WI38 (cell line): ENCODE results near the gene ARMC5.

Experiments used
- H3K4me3 ChIP-seq: 2 replicates; pipeline ENCODE4 v1.5.1; 2011; ENCODE audit warnings: low read depth, mild to moderate bottlenecking, control low read depth, low read length
- TF ChIP-seq, protein P1 (sequence below): IDR thresholded peaks from 2 replicates; pipeline ENCODE4 v1.5.1; 2012; ENCODE audit warnings: low read depth, mild to moderate bottlenecking, control low read depth, low read length

The ARMC5 gene

GRCh38 chr16:31465788-31466370, 6.6 kb downstream of the ARMC5 start:
- TF ChIP-seq, protein P1, sequence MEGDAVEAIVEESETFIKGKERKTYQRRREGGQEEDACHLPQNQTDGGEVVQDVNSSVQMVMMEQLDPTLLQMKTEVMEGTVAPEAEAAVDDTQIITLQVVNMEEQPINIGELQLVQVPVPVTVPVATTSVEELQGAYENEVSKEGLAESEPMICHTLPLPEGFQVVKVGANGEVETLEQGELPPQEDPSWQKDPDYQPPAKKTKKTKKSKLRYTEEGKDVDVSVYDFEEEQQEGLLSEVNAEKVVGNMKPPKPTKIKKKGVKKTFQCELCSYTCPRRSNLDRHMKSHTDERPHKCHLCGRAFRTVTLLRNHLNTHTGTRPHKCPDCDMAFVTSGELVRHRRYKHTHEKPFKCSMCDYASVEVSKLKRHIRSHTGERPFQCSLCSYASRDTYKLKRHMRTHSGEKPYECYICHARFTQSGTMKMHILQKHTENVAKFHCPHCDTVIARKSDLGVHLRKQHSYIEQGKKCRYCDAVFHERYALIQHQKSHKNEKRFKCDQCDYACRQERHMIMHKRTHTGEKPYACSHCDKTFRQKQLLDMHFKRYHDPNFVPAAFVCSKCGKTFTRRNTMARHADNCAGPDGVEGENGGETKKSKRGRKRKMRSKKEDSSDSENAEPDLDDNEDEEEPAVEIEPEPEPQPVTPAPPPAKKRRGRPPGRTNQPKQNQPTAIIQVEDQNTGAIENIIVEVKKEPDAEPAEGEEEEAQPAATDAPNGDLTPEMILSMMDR, result no peak
- H3K4me3 ChIP-seq, result no peak overlapping the region

DNA sequence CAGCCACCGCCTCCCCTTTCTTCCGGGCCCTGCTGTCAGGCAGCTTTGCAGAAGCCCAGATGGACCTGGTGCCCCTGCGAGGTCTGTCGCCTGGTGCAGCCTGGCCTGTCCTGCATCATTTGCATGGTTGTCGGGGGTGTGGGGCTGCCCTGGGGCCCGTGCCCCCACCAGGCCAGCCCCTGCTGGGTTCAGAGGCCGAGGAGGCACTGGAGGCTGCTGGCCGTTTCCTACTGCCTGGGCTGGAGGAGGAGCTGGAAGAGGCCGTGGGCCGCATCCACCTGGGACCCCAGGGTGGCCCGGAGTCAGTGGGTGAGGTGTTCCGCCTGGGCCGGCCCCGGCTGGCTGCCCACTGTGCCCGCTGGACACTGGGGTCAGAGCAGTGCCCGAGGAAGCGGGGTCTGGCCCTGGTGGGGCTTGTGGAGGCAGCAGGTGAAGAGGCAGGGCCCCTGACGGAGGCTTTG, 7.1 kb downstream of the ARMC5 start:
- TF ChIP-seq, protein P1, result no peak
- no peak overlapping the region for H3K4me3 ChIP-seq

DNA sequence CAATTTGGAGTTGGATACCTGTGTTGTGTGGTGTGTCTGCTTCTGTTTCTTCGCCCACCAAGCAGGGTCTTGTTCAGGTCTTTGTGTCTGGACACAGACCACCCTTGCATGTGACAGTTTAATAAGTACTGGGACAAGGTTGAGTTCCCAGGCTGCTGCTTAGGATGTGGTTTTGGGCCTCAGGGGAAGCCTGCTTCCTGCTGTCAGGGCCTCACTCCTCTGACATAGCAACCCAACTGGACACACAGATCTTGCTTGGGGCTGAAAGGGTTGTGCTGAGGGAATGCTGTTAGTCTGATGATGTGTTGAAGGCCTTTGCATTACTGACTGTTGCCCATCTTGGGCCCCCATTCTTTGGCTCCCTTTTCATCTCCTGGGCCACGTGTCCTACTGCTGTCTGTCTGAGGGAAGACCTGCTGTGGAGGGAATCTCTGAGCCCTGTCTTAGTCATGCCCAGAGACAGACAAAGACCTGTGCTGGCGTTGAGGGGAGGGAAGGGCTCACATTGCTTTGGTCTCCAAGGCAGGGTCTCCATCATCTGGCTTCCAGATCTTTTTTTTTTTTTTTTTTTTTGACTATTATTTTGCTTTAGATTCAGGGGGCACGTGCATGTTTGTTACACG, 8.0 kb downstream of the ARMC5 start:
- TF ChIP-seq, protein P1, result no peak
- no peak overlapping the region for H3K4me3 ChIP-seq

DNA sequence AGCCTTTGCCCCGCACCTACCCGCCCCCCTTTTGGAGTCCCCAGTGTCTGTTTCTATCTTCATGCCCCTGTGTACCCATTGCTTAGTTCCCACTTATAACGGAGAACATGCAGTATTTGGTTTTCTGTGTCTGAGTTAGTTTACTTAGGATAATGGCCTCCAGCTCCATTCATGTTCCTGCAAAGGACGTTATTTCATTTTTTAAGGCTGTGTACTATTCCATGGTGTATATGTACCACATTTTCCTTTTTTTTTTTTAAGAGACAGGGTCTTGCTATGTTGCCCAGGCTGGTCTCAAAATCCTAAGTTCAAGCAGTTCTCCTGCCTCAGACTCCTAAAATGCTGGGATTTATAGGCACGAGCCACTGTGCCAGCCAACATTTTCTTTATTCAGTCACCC, 8.6 kb downstream of the ARMC5 start:
- TF ChIP-seq, protein P1, result no peak
- H3K4me3 ChIP-seq, result no peak overlapping the region

GRCh38 chr16:31470615-31471014, 11.3 kb downstream of the ARMC5 start:
- H3K4me3 ChIP-seq, result no peak overlapping the region
- TF ChIP-seq, protein P1, result no peak

- TF ChIP-seq, protein P1, result no peak
- H3K4me3 ChIP-seq, result peak overlapping the region; percentile 70
Observed at GRCh38 chr16:31471241-31471874, 12.1 kb downstream of the ARMC5 start.
